Measurements from ENCODE around the gene KLHDC7B.

KLHDC7B gene

GRCh38 chr22:50544078-50544745 lies 1.5 kb upstream of the KLHDC7B start:
- no peaks in the 10 kb centered on the region for H3K9me3 ChIP-seq (ENCODE audit: insufficient read depth, low read length)
- peak overlapping the region; percentile 65 for H3K4me2 ChIP-seq (ENCODE audit: low read length)
- H3K27me3 ChIP-seq (ENCODE audit: low read depth, low read length) = no peaks in the 10 kb centered on the region
- H2AFZ ChIP-seq (ENCODE audit: low read depth, low read length) = peak overlapping the region; percentile 62; the same call in 1 of the 2 replicates
- peak overlapping the region; percentile 50 for H3K9ac ChIP-seq (ENCODE audit: low read length)
- no peaks in the 10 kb centered on the region for H3K79me2 ChIP-seq (ENCODE audit: low read length)
- peaks cover 55% of the 10 kb centered on the region for H3K4me1 ChIP-seq (ENCODE audit: low read length)
- H3K27ac ChIP-seq (ENCODE audit: low read length) = peak overlapping the region; percentile 22; the same call in 1 of the 2 replicates
- H3K4me3 ChIP-seq (ENCODE audit: low read length) = peak overlapping the region; percentile 57
- H3K36me3 ChIP-seq (replicated peaks; ENCODE audit: low read depth, low read length) = no peaks in the 10 kb centered on the region
- no peaks in the 10 kb centered on the region for H4K20me1 ChIP-seq (ENCODE audit: insufficient read depth, low read length)
- TF ChIP-seq CTCF (IDR thresholded peaks at IDR 0.05; ENCODE audit: low read depth, low read length) (peak; percentile 55), EZH2phosphoT487 (IDR thresholded peaks at IDR 0.05; ENCODE audit: low read depth) (no peak)

- peak overlapping the region; percentile 57 for H3K4me3 ChIP-seq (ENCODE audit: low read length)
- H3K9ac ChIP-seq (ENCODE audit: low read length) = peak overlapping the region; percentile 50
- H3K9me3 ChIP-seq (ENCODE audit: insufficient read depth, low read length) = no peaks in the 10 kb centered on the region
- peak overlapping the region; percentile 22; the same call in 1 of the 2 replicates for H3K27ac ChIP-seq (ENCODE audit: low read length)
- H3K36me3 ChIP-seq (replicated peaks; ENCODE audit: low read depth, low read length) = no peaks in the 10 kb centered on the region
- H4K20me1 ChIP-seq (ENCODE audit: insufficient read depth, low read length) = no peaks in the 10 kb centered on the region
- TF ChIP-seq EZH2phosphoT487 (IDR thresholded peaks at IDR 0.05; ENCODE audit: low read depth) (no peak), CTCF (IDR thresholded peaks at IDR 0.05; ENCODE audit: low read depth, low read length) (no peak)
- H2AFZ ChIP-seq (ENCODE audit: low read depth, low read length) = no peak overlapping the region
- no peaks in the 10 kb centered on the region for H3K27me3 ChIP-seq (ENCODE audit: low read depth, low read length)
- peak overlapping the region; percentile 65 for H3K4me2 ChIP-seq (ENCODE audit: low read length)
- peaks cover 52% of the 10 kb centered on the region for H3K4me1 ChIP-seq (ENCODE audit: low read length)
- H3K79me2 ChIP-seq (ENCODE audit: low read length) = no peaks in the 10 kb centered on the region
Measured at GRCh38 chr22:50544746-50545253, 899 bp upstream of the KLHDC7B start.

- Histone ChIP-seq H3K9ac (ENCODE audit: low read length) (no peak overlapping the region), H3K36me3 (replicated peaks; ENCODE audit: low read depth, low read length) (no peaks in the 10 kb centered on the region), H3K4me1 (ENCODE audit: low read length) (peaks cover 34% of the 10 kb centered on the region), H2AFZ (ENCODE audit: low read depth, low read length) (no peak overlapping the region), H4K20me1 (ENCODE audit: insufficient read depth, low read length) (no peaks in the 10 kb centered on the region), H3K9me3 (ENCODE audit: insufficient read depth, low read length) (no peaks in the 10 kb centered on the region), H3K27ac (ENCODE audit: low read length) (no peak overlapping the region), H3K27me3 (ENCODE audit: low read depth, low read length) (no peaks in the 10 kb centered on the region), H3K4me3 (ENCODE audit: low read length) (no peak overlapping the region), H3K4me2 (ENCODE audit: low read length) (no peak overlapping the region), H3K79me2 (ENCODE audit: low read length) (no peaks in the 10 kb centered on the region)
- TF ChIP-seq EZH2phosphoT487 (IDR thresholded peaks at IDR 0.05; ENCODE audit: low read depth) (no peak), CTCF (IDR thresholded peaks at IDR 0.05; ENCODE audit: low read depth, low read length) (no peak)
Measured at GRCh38 chr22:50546326-50547262, 895 bp downstream of the KLHDC7B start.

Measured in OCI-LY3 (cell line).